ENCODE results near the gene ADGRV1.

DNA sequence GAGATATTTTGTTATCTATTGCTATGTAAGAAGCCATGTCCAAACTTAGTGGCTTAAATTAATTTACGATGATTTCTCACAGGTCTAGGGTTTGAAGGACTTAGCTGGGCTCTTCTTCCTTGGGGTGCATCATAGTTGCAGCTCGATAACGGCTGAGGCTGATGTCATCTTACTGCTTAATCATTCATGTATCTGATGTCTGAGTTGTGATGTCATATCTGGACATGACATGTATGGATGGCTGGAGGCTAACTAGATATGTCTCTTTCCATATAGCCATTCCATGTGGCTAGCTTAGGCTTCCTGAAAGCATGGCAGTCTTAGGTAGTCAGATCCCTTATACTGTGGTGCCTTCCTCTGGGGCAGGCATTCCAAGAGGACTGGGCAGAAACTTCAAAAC lies 31.6 kb downstream of the ADGRV1 start:
- TF ChIP-seq, protein P1, sequence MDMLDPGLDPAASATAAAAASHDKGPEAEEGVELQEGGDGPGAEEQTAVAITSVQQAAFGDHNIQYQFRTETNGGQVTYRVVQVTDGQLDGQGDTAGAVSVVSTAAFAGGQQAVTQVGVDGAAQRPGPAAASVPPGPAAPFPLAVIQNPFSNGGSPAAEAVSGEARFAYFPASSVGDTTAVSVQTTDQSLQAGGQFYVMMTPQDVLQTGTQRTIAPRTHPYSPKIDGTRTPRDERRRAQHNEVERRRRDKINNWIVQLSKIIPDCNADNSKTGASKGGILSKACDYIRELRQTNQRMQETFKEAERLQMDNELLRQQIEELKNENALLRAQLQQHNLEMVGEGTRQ (IDR thresholded peaks at IDR 0.05), result no peak
- TF ChIP-seq CHD2 (IDR thresholded peaks at IDR 0.05; ENCODE audit: low read length, partially characterized antibody) (no peak), POLR2A (IDR thresholded peaks at IDR 0.05; ENCODE audit: low read length) (no peak), RNF2 (IDR thresholded peaks at IDR 0.05; ENCODE audit: borderline replicate concordance, low read depth) (no peak), CBX2 (IDR thresholded peaks at IDR 0.05; ENCODE audit: borderline replicate concordance, low read depth) (no peak), MAFK (IDR thresholded peaks at IDR 0.05; ENCODE audit: partially characterized antibody) (no peak), RFX5 (IDR thresholded peaks at IDR 0.05) (no peak), BHLHE40 (IDR thresholded peaks at IDR 0.05; ENCODE audit: low read depth, low read length) (no peak), JUN (IDR thresholded peaks at IDR 0.05) (no peak), KDM1A (IDR thresholded peaks at IDR 0.05; ENCODE audit: low read depth) (no peak), JUNB (IDR thresholded peaks at IDR 0.05) (no peak)
- TF ChIP-seq, protein P2, sequence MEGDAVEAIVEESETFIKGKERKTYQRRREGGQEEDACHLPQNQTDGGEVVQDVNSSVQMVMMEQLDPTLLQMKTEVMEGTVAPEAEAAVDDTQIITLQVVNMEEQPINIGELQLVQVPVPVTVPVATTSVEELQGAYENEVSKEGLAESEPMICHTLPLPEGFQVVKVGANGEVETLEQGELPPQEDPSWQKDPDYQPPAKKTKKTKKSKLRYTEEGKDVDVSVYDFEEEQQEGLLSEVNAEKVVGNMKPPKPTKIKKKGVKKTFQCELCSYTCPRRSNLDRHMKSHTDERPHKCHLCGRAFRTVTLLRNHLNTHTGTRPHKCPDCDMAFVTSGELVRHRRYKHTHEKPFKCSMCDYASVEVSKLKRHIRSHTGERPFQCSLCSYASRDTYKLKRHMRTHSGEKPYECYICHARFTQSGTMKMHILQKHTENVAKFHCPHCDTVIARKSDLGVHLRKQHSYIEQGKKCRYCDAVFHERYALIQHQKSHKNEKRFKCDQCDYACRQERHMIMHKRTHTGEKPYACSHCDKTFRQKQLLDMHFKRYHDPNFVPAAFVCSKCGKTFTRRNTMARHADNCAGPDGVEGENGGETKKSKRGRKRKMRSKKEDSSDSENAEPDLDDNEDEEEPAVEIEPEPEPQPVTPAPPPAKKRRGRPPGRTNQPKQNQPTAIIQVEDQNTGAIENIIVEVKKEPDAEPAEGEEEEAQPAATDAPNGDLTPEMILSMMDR (IDR thresholded peaks at IDR 0.05), result no peak
- TF ChIP-seq, protein P3, sequence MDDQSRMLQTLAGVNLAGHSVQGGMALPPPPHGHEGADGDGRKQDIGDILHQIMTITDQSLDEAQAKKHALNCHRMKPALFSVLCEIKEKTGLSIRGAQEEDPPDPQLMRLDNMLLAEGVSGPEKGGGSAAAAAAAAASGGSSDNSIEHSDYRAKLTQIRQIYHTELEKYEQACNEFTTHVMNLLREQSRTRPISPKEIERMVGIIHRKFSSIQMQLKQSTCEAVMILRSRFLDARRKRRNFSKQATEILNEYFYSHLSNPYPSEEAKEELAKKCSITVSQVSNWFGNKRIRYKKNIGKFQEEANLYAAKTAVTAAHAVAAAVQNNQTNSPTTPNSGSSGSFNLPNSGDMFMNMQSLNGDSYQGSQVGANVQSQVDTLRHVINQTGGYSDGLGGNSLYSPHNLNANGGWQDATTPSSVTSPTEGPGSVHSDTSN (IDR thresholded peaks at IDR 0.05), result no peak
